ENCODE results near the gene ELK1. TPM values are rescaled to one million over a fixed set of nuclear protein-coding genes. Genes with fewer than 3 reads are reported as not detected.
A peak's percentile ranks its signal among the peaks of the same experiment; 100 is the strongest.

Gene ELK1
- total RNA-seq, 1 experiment from 2014 or later = 57.0 TPM

DNA sequence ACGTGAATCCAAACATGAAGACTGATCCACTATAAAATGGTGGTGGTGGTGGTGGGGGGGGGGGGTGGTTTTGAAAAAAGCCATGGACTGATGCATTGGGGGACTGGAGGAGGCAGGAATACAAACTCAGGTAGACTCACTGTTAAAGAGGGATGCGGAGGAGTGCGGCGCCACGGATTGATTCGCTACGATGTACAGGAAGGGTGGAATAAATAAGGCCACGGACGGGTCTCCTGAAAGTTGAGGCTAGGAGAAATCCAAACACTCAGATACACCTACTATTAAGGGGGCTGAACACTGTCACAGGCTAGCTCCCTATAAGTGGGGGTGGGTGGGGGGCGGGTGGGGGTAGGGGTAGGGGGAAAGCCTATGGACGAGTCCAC is 591 bp downstream of the ELK1 start (continued):
- TF ChIP-seq, protein P1, sequence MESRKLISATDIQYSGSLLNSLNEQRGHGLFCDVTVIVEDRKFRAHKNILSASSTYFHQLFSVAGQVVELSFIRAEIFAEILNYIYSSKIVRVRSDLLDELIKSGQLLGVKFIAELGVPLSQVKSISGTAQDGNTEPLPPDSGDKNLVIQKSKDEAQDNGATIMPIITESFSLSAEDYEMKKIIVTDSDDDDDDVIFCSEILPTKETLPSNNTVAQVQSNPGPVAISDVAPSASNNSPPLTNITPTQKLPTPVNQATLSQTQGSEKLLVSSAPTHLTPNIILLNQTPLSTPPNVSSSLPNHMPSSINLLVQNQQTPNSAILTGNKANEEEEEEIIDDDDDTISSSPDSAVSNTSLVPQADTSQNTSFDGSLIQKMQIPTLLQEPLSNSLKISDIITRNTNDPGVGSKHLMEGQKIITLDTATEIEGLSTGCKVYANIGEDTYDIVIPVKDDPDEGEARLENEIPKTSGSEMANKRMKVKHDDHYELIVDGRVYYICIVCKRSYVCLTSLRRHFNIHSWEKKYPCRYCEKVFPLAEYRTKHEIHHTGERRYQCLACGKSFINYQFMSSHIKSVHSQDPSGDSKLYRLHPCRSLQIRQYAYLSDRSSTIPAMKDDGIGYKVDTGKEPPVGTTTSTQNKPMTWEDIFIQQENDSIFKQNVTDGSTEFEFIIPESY (IDR thresholded peaks at IDR 0.05; ENCODE audit: extremely low read depth, insufficient replicate concordance, low read length) = no peak
- no peak for TF ChIP-seq POLR2AphosphoS5 (IDR thresholded peaks at IDR 0.05; ENCODE audit: low read depth, low read length)
- TF ChIP-seq ZFX (IDR thresholded peaks at IDR 0.05) = no peak
- no peak for TF ChIP-seq EGR1 (IDR thresholded peaks at IDR 0.05; ENCODE audit: low read depth)
- TF ChIP-seq, protein P2, sequence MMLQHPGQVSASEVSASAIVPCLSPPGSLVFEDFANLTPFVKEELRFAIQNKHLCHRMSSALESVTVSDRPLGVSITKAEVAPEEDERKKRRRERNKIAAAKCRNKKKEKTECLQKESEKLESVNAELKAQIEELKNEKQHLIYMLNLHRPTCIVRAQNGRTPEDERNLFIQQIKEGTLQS (IDR thresholded peaks at IDR 0.05) = no peak
- no peak for TF ChIP-seq TCF7L2 (IDR thresholded peaks at IDR 0.05; ENCODE audit: borderline replicate concordance, extremely low read depth, insufficient read depth, insufficient read length)
- TF ChIP-seq EZH2 (IDR thresholded peaks at IDR 0.05) = no peak

DNA sequence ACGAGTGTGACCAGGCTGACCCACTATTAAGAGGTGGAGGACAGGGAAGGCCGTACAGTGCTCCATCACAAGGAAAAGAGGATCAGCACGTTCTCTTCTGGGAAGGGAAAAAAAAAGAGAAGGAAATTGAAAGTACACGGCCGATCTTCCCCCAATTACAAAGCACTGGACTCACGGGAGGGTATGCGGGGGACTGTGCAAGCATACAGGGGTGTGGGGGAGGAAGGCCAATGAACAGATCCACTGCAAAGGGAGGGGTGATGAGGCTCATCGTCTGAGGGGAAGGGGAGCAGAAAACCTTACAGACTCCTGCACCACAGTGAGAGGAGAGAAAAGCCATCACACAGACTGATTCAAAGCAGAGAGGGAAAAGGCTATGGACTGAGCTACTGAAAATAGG is 1.1 kb downstream of the ELK1 start:
- BruUV-seq (replicated peaks) = TSS peak; percentile 31

More for the DNA sequence above, 1.1 kb downstream of the ELK1 start:
- DNase-seq (ENCODE audit: low read depth, low spot score) (no peak), ATAC-seq (no peak)
- Histone ChIP-seq H3K9ac (ENCODE audit: low read length) (peak overlapping the region; percentile 82), H4K20me1 (ENCODE audit: insufficient read depth) (no peaks in the 10 kb centered on the region), H3K79me2 (ENCODE audit: insufficient read depth, low read length) (peaks cover 27% of the 10 kb centered on the region), H3K4me3 (replicated peaks in 1 of 2; ENCODE audit: low read depth in 1 of 2, low read length in 2 of 2) (peak overlapping the region; percentile 71 to 80), H3K36me3 (ENCODE audit: control insufficient read depth in 1 of 2, insufficient read depth in 2 of 2, low read length in 2 of 2) (peaks cover 0 to 2% of the 10 kb centered on the region in 2 experiments; a peak in 3 of 4 replicates), H3K4me2 (ENCODE audit: low read length) (peak overlapping the region; percentile 74), H3K27ac (ENCODE audit: low read depth, low read length) (0 out of 2 replicates have a peak overlapping the region, but pooled peaks have one; percentile 22), H3K27me3 (ENCODE audit: insufficient read depth, low read length) (no peaks in the 10 kb centered on the region), H2AFZ (ENCODE audit: low read depth, low read length, poor library complexity, severe bottlenecking) (no peak overlapping the region), H3K9me3 (ENCODE audit: control insufficient read depth in 1 of 2, insufficient read depth in 1 of 2, low read depth in 1 of 2, low read length in 2 of 2) (no peaks in the 10 kb centered on the region), H3K4me1 (ENCODE audit: control insufficient read depth in 1 of 2, insufficient read depth in 2 of 2, low read length in 2 of 2) (peaks cover 8 to 20% of the 10 kb centered on the region in 2 experiments; a peak in 3 of 4 replicates), H3K9me2 (ENCODE audit: insufficient read depth) (no peaks in the 10 kb centered on the region)
- TF ChIP-seq RAD21 (IDR thresholded peaks at IDR 0.05; ENCODE audit: low read depth) (no peak), EZH2 (IDR thresholded peaks at IDR 0.05) (no peak), ZFX (IDR thresholded peaks at IDR 0.05) (no peak), EZH2phosphoT487 (IDR thresholded peaks at IDR 0.05; ENCODE audit: borderline replicate concordance) (no peak), FOSL1 (IDR thresholded peaks at IDR 0.05; ENCODE audit: low read depth) (no peak), YY1 (IDR thresholded peaks at IDR 0.05; ENCODE audit: extremely low read depth, insufficient replicate concordance, low read depth, low read length) (no peak), REST (IDR thresholded peaks at IDR 0.05; ENCODE audit: low read depth) (no peak), SRF (IDR thresholded peaks at IDR 0.05; ENCODE audit: low read depth) (no peak), POLR2A (IDR thresholded peaks at IDR 0.05; ENCODE audit: borderline replicate concordance, extremely low read depth, insufficient read depth, insufficient read length) (no peak), TCF7L2 (IDR thresholded peaks at IDR 0.05; ENCODE audit: borderline replicate concordance, extremely low read depth, insufficient read depth, insufficient read length) (no peak), ELF1 (IDR thresholded peaks at IDR 0.05; ENCODE audit: borderline replicate concordance, low read depth) (no peak), SIN3A (IDR thresholded peaks at IDR 0.05; ENCODE audit: low read depth) (no peak), EGR1 (IDR thresholded peaks at IDR 0.05; ENCODE audit: low read depth) (no peak), JUND (IDR thresholded peaks at IDR 0.05) (no peak), ZNF274 (IDR thresholded peaks at IDR 0.05; ENCODE audit: low read depth, low read length) (no peak)
- TF ChIP-seq, protein P1 (IDR thresholded peaks at IDR 0.05; ENCODE audit: extremely low read depth, insufficient replicate concordance, low read length) = no peak
- ChIA-PET RAD21 (ENCODE audit: low non-redundant PET in 1 of 2, low total read pairs in 2 of 2, uncharacterized antibody in 2 of 2, unreplicated experiment in 2 of 2) (no interaction called here), CTCF (no interaction called here), POLR2A (no interaction called here)
- intact Hi-C loops (cut with micrococcal nuclease) = no loop called here
